C4-2B (cell line): ENCODE results near the gene CPN2.

Source experiments
- ZFX ChIP-seq: fragments of 450-650 bp; IDR thresholded peaks from 2 replicates; pipeline ENCODE4 v1.6.1; 2017
- TF ChIP-seq, protein P1 (sequence below): fragments of 450-650 bp; conservative IDR thresholded peaks from 2 replicates; pipeline ENCODE4 v1.5.1; 2017; ENCODE audit warnings: mild to moderate bottlenecking

DNA sequence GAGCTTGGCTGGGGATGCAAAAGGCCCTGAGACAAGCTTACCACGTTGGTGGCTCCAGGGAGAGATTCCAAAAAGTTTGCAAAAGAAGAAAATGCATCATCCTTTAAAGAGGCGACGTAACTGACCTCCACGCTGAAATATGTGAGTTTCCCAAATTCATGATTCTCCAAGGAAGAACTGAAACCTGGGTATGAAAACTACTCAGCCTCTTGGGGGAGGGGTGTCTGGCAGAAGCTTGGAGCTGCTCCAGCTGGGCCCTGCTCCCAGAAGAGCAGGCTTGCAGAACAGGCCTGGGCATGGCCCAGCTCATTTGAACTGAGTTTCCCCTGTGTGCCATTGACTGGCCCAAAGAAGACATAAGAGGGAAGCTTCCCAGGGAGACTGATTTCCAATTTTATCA is 20.5 kb downstream of the CPN2 start:
- TF ChIP-seq, protein P1, sequence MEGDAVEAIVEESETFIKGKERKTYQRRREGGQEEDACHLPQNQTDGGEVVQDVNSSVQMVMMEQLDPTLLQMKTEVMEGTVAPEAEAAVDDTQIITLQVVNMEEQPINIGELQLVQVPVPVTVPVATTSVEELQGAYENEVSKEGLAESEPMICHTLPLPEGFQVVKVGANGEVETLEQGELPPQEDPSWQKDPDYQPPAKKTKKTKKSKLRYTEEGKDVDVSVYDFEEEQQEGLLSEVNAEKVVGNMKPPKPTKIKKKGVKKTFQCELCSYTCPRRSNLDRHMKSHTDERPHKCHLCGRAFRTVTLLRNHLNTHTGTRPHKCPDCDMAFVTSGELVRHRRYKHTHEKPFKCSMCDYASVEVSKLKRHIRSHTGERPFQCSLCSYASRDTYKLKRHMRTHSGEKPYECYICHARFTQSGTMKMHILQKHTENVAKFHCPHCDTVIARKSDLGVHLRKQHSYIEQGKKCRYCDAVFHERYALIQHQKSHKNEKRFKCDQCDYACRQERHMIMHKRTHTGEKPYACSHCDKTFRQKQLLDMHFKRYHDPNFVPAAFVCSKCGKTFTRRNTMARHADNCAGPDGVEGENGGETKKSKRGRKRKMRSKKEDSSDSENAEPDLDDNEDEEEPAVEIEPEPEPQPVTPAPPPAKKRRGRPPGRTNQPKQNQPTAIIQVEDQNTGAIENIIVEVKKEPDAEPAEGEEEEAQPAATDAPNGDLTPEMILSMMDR: no peak
- peak; percentile 34; the same call in 1 of the 2 replicates for TF ChIP-seq ZFX
